NCI-H2107 treated with DMSO at 0.1 percent for 48 hours (cell line): ENCODE measurements around the gene NFATC4.

ENCODE experiments used
- DNase-seq: peaks from one replicate; lab custom pipeline; 2025; ENCODE audit not compliant: unreplicated experiment; lab: John Stamatoyannopoulos, UW

NFATC4 gene

GRCh38 chr14:24427537-24428508 is 59.8 kb downstream of the NFATC4 start:
- DNase-seq = no peak

DNA sequence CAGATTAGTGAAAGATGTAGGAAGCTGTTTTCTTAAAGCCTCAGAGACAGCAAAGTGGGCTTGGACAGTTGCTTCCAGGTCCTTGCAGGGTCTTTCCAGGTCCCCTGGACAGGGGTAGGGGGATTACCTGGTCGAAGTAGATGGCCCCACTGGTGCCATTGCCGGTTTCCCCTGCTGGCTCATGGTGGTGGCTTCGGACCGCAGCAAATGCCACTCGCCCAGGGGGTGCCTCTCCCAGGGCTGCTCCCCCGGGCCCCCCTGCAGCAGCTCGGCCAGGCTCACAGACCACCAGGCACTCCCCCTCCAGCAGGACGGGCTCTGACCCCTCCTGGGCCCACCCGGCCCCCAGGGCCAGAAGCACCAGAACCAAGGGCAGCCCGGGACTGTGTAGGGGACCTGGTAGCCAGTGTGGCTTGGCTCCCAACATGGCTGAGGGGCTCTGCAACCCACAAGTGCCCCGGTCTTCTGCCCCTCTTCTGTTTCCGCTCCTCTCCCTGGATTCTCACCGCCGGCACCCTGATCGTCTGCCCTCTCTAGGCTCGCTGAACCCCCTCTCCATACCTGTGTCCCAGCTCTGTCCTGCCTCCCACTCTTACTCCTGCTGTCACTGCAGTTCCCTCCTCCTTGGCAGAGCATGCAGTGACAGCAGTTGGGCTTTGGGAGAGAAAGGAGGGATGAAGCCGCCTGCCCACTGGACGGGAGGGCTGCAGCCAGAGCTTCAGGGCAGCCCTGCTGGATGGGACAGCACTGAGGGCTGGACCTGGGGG is 60.8 kb downstream of the NFATC4 start:
- DNase-seq = no peak
